ENCODE data around the gene CSF1R.
"Not testable (repeated sequence)": the region's sequence is repeated elsewhere in the genome, so short reads cannot be mapped to it uniquely, and the experiment has no call there.

CSF1R gene

GRCh38 chr5:150053713-150054392, 32.5 kb downstream of the CSF1R start:
- no peak for DNase-seq

GRCh38 chr5:150052956-150053712, 33.2 kb downstream of the CSF1R start:
- peak; percentile 36 for DNase-seq

- DNase-seq, result no peak
These were observed 34.0 kb downstream of the CSF1R start for GRCh38 chr5:150052226-150052955.

DNA sequence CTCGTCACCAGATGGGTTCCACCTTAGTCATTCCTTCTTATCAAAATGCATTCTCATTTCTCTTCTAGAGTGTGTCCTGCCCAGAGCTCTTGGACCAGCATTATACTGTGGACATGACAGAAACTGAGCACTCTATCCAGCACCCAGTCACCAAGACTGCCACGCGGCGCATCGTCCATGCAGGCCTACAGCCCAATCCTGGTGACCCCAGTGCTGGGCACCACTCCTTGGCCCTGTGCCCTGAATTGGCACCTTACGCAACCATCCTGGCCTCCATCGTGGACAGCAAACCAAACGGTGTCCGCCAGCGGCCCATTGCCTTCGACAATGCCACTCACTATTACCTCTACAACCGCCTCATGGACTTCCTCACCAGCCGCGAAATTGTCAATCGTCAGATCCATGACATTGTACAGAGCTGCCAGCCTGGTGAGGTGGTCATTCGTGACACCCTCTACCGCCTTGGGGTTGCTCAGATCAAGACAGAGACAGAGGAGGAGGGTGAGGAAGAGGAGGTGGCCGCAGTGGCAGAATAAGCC, 34.6 kb downstream of the CSF1R start:
- no peak for DNase-seq

DNA sequence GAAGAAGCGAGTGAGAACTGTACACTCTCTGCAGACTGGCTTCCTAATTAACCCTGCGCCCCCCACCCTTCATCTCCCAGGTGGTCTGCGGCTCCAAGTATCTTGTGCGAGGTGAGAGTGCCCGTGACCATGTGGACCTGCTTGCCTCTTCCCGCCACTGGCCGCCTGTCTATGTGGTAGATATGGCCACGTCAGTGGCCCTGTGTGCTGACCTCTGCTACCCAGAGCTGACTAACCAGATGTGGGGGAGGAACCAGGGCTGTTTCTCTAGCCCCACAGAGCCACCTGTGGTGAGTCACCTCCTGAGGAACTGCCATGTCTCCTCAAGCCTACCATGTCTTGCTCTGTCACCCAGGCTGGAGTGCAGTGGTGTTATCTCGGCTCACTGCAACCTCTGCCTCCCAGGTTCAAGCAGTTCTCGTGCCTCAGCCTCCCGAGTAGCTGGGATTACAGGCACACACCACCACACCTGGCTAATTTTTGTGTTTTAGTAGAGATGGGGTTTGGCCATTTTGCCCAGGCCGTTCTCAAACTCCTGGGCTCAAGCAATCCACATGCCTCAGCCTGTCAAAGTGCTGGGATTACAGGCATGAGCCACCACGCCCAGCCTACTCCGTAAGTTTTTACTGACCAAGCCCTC, 36.1 kb downstream of the CSF1R start:
- DNase-seq, result not testable (repeated sequence)

DNA sequence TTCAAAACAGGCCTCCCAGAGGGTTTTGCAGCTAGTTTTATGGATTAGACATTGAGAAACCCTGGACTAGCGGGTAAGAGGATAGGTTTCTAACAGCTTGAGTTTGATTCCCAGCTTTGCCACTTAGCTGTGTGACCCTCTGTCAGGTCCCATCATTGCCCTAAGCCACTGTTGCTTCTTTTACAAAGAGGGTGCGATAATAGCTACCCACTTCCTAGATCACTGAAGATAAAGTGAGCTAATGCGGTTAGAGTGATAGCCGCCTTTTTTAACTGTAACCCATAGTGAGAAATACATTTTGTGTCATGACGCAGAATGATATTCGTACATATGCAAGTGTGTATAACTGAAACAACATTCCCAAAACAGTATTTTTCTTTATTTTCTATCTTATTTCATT, 40.3 kb downstream of the CSF1R start:
- peak; percentile 49 for DNase-seq

DNA sequence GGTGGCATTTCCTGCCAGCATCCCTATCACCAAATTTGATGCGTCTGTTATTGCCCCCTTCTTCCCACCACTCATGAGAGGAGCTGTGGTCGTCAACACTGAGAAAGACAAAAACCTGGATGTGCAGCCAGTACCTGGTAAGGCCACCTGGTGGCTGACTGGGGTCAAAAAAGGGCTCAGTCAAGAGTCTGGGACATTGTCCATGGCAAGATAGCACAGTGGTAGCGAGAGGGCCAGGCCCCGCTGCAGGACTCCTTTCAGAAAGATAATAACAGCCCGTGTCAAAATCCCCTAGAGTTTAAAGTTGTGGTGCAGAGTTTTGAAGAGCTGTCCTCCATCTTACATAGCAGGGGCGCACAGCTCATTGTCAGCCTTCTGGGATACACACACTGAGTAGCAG, 40.8 kb downstream of the CSF1R start:
- DNase-seq, result no peak

DNA sequence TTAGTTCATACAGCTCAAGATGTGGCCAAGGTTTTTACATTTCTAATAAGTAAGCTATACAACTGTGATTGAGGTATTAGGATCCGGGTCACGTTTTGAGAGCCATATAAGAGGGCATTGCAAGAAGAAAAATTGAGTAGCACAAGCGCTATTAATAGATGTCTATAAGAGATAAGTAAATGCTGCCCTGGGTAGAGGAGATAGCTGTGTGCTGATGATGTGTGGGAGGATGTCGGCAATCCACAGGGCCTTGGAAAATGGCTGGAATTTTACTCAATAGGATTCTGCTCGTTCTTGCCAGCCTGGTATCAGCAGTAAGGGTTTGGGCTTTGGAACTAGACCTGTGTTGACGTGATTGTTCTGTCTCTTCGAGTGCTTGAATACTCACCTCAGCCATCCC, 41.6 kb downstream of the CSF1R start:
- DNase-seq, result no peak

DNA sequence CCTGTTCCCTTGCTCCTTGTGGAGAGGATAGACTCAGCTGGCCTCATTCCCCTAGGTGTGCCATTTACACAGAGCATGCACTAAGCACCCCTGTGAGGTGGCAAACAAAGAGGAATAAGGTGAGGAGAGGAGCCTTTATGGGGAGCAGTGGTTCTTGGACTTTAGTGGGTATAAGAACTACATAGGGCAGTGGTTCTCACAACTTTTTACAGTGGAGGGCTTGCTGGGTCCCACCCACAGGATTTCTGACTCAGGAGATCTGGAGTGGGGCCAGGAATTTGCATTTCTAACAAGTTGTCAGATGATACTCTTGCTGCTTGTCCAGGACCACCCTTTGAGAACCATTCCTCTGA, 42.0 kb downstream of the CSF1R start:
- no peak for DNase-seq

DNA sequence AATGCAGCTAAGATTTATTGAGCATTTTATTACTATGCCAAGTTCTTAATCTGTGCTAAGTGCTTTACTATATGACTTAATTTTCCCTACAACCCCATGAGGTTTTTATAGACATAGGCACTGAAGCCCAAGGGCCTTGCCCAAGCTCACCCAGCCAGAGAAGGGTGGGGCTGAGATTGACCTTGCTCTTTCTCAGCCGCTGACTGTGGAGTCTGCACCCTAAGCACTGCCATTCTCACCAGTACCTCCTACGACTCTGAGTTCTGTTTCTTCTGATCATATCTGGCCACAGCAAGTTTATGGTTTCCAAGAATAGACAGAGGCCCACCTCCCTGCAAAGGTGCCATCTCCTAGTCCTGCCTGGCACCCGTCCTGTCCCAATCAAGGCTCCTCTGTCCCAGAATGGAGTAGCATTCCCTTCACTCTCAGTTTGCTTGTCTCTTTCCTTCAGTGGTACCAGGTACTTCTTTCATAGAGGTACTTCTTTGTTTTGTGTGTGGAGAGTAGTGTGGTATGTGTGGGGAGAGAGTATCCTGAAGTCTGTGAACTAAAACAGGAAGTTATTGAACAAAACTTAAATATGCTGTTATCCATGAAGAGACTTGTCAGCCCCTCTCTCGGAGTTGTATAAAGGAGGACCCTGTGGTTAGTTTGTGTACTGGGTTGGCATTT, 42.6 kb downstream of the CSF1R start:
- no peak for DNase-seq

- DNase-seq, result no peak
These were observed 43.9 kb downstream of the CSF1R start for GRCh38 chr5:150042459-150042858.

DNA sequence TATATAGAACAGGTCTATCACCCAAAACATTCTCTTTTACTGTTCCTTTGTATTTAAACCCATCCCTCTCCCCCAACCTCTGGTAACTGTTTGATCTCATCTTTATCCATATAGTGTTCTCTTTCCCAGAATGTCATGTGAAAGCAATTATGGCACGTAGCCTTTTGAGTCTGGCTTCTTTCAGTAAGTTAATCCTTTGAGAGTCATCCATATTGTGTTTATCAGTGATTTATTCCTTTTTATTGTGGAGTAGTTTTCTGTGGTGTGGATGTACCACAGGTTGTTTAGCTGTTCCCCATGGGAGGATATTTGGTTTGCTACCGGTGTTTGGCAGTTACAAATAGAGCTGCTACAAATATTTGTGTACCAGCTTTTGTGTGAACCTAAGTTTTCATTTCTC, 47.8 kb downstream of the CSF1R start:
- no peak for DNase-seq

DNA sequence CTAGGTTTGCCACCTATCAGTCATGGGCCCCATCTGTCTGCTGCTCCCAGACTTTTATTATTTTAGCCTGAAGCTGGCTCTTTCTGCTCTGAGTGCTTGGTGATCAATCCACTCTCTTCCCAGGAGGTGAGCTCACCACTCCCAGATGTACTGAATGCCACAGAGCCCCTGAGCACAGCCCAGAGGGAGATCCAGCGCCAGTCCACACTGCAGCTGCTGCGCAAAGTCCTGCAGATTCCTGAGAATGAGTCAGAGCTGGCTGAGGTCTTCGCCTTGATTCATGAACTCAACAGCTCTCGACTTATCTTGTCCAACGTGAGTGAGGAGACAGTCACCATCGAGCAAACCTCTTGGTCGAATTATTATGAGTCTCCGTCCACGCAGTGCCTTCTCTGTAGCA, 49.8 kb downstream of the CSF1R start:
- no peak for DNase-seq

GRCh38 chr5:150035139-150035895, 51.0 kb downstream of the CSF1R start:
- no peak for DNase-seq

- no peak for DNase-seq
These were observed 51.7 kb downstream of the CSF1R start for GRCh38 chr5:150034662-150035061.

- DNase-seq, result no peak
These were observed 53.0 kb downstream of the CSF1R start for GRCh38 chr5:150033334-150033733.

- not testable (repeated sequence) for DNase-seq
These were observed 58.3 kb downstream of the CSF1R start for GRCh38 chr5:150028047-150028446.

DNA sequence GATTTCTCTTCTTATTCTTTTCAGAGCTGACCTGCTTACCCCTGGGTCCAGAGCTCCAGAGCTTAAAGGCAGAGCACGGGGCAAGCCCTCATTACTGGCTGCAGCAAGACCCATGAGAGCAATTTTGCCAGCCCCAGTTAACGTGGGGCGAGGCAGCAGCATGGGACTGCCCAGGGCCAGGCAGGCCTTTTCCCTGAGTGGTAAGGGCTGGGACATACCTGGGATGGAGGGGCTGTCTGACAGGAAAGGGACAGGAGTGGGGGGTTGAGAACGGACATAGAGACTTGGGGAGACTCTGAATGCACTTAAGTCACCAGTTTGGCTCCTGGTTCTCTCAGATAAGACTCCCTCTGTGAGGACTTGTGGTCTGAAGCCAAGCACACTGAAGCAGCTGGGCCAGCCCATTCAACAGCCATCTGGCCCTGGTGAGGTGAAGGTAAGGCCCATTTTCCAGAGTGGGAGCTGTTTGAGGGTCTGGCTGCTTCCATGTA, 59.6 kb downstream of the CSF1R start:
- no peak for DNase-seq

GRCh38 chr5:150024346-150024984, 61.9 kb downstream of the CSF1R start:
- no peak for DNase-seq

DNA sequence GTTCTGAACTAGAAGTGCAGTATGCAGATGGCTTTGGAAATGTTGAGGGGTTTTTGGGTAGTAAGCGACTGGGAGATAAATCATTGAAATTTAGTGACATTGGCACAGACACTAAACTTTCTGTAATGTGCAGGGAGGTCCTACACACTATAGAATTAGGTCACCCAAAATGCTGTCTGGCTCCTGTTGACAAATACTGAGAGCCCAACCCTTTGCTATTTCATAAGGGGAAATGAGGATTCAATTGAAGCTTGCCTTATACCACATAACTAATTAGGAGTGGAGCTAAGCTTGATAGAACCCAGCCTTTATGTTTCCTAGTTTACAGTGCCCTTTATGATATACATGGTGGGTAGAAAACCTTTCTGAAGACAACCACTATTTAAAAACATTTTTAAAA, 63.2 kb downstream of the CSF1R start:
- no peak for DNase-seq

GRCh38 chr5:150022681-150023080, 63.7 kb downstream of the CSF1R start:
- DNase-seq, result no peak
